Islet of Langerhans (tissue), 1 donor: ENCODE measurements around the gene TBC1D3C.
"Not testable (repeated sequence)": the region's sequence is repeated elsewhere in the genome, so short reads cannot be mapped to it uniquely, and the experiment has no call there.

Experiments
- FAIRE-seq: peaks from one replicate; lab custom pipeline; 2011; peaks lifted over from hg19 to GRCh38; lab: Jason Lieb, UNC

The TBC1D3C gene

DNA sequence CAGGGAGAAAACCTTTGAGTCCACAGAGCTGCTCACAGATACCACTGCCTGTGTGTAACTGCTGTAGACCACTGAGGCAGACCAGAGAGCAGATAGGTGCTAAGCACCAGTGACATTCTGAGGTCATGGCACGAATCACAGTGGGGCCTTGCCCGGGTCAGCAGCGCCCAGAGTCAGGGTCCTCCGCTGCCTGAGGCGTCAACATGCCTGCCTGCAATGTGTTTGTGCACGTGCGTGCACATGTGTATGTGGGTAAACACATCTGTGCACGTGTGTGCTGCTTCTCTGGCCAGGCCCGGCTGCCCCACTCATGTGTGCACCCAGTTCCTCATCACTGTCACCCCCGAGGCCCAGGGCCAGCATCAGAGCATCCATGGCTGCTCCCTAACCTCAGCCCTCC, at the start of gene TBC1D3C:
Gene TBC1D3C (minus strand): TSS at position 101 of the 400 bp plus-strand sequence. CDS start 1,568 bp downstream, outside the sequence.
- not testable (repeated sequence) for FAIRE-seq

- not testable (repeated sequence) for FAIRE-seq
Measured at GRCh38 chr17:38099262-38099661, 30.8 kb upstream of the TBC1D3C start.

- FAIRE-seq, result not testable (repeated sequence)
Measured at GRCh38 chr17:38094059-38094694, 25.7 kb upstream of the TBC1D3C start.

DNA sequence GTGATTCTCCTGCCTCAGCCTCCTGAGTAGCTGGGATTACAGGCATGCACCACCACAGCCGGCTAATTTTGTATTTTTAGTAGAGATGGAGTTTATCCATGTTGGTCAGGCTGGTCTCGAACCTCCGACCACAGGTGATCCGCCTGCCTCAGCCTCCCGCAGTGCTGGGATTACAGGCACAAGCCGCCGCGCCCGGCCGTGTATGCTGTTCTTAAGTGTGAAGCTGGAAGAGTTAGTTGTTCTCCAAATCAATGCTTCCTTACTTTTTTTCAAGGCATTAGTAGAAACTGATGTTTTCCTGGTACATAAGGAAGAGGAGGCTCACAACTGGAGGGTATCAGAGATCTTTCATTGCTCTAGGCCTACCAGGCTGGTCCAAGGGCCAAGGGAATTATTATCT, 19.7 kb upstream of the TBC1D3C start:
- FAIRE-seq, result not testable (repeated sequence)

DNA sequence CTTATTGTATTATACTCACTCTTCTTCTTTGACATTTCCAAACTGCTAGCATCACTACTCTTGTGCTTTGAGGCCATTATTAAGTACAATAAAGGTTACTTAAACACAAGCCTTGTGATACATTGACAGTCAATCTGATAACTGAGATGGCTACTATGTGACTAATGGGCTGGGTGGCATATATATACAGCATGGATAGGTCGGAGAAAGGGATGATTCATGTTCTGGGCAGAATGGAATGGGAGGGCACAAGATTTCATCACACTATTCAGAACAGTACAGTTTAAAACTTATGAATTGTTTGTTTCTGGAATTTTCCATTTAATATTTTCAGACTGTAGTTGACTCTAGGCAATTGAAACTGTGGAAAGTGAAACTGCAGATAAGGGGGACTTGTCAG, 18.9 kb upstream of the TBC1D3C start:
- FAIRE-seq, result not testable (repeated sequence)
